Panc1 (cell line): Measurements from ENCODE around the gene ARPC4. TPM values are rescaled to one million over a fixed set of nuclear protein-coding genes. Genes with fewer than 3 reads are reported as not detected.

Source experiments
- ATAC-seq: fragments of 200-7000 bp; cut with Tn5 transposase; 2 replicates; pipeline ENCODE4 v1.9.1; 2020; ENCODE audit warnings: mild to moderate bottlenecking, moderate library complexity
- BruUV-seq: library from RNA; stranded (reverse); fragments of 400-500 nt; replicated peaks from 2 replicates; lab custom pipeline; 2021; lab: Mats Ljungman, UMichigan
- CTCF ChIA-PET: fragments of 300-600 bp; sonication (Branson Sonifier 250); formaldehyde crosslinking; loops from one replicate; lab custom pipeline; 2022; ENCODE audit warnings: antibody characterized with exemption; lab: Charles Lee
- POLR2A ChIA-PET: fragments of 300-600 bp; sonication (Branson Sonifier 250); formaldehyde crosslinking; loops from one replicate; lab custom pipeline; 2022; ENCODE audit warnings: antibody characterized with exemption; lab: Charles Lee
- DNase-seq: peaks from one replicate; pipeline ENCODE4 v3.0.0-alpha.2; 2010; ENCODE audit warnings: low read depth, low spot score
- H3K27ac ChIP-seq: 2 replicates; pipeline ENCODE4 v1.5.1; 2011; ENCODE audit warnings: mild to moderate bottlenecking, low read length, inconsistent platforms
- H3K27me3 ChIP-seq: fragments of 200-500 bp; sonication (Bioruptor generic); 2 replicates; pipeline ENCODE4 v1.6.0; 2014; ENCODE audit warnings: low read length, inconsistent platforms; ENCODE audit not compliant: control insufficient read depth, insufficient read depth
- H3K36me3 ChIP-seq: fragments of 200-500 bp; sonication (Bioruptor generic); 2 replicates; pipeline ENCODE4 v1.5.1; 2014; ENCODE audit warnings: inconsistent platforms, mild to moderate bottlenecking, low read length, moderate library complexity; ENCODE audit not compliant: control insufficient read depth, insufficient read depth
- H3K4me1 ChIP-seq: 2 replicates; pipeline ENCODE4 v1.5.1; 2011; ENCODE audit warnings: inconsistent platforms, mild to moderate bottlenecking, low read length, moderate library complexity; ENCODE audit not compliant: control insufficient read depth, insufficient read depth
- H3K4me3 ChIP-seq, 2 experiments: 2 replicates each; pipeline ENCODE4 v1.5.1; 2011 to 2012; ENCODE audit warnings: low read depth in 2 of 2, low read length in 2 of 2, mild to moderate bottlenecking in 2 of 2, inconsistent platforms in 1 of 2, moderate library complexity in 1 of 2
- H3K9me3 ChIP-seq: fragments of 200-500 bp; sonication (Bioruptor generic); 2 replicates; pipeline ENCODE4 v1.5.1; 2014; ENCODE audit warnings: low read depth, mild to moderate bottlenecking, inconsistent platforms, low read length, moderate library complexity; ENCODE audit not compliant: control insufficient read depth, insufficient read depth
- POLR2AphosphoS5 ChIP-seq: IDR thresholded peaks from 2 replicates; pipeline ENCODE4 v1.6.1; 2012; ENCODE audit warnings: mild to moderate bottlenecking, low read depth, low read length, moderate library complexity
- SIN3A ChIP-seq: IDR thresholded peaks from 2 replicates; pipeline ENCODE4 v1.6.1; 2012; ENCODE audit warnings: low read depth, mild to moderate bottlenecking, low read length, moderate library complexity, borderline replicate concordance; ENCODE audit not compliant: insufficient read depth
- TCF7L2 ChIP-seq: IDR thresholded peaks from 2 replicates; pipeline ENCODE4 v1.6.1; 2011; ENCODE audit warnings: mild to moderate bottlenecking, low read depth, low read length, inconsistent platforms
- in situ Hi-C: cut with HindIII; loops from 2 replicates; pipeline ENCODE4 v1.10.0; 2016; ENCODE audit warnings: low sequenced_read_pairs, low pct_unique_long_range_greater_than_20kb
- intact Hi-C: fragments of 100-400 bp; cut with micrococcal nuclease; formaldehyde crosslinking; loops from one replicate; pipeline ENCODE4 v1.10.0; 2022; ENCODE audit not compliant: unreplicated experiment
- total RNA-seq: library from RNA; stranded (reverse); gene quantifications from one replicate; pipeline ENCODE4 v1.2.1, GENCODE V29; 2021; ENCODE audit not compliant: unreplicated experiment
- TF ChIP-seq, protein P1 (sequence below), 2 experiments: IDR thresholded peaks; 2 replicates each; pipeline ENCODE4 v1.6.1; 2011 to 2012; ENCODE audit warnings: low read depth in 2 of 2, control low read depth in 1 of 2, low read length in 1 of 2, mild to moderate bottlenecking in 1 of 2, moderate library complexity in 1 of 2; ENCODE audit not compliant: insufficient read depth in 1 of 2
- TF ChIP-seq, protein P2 (sequence below): fragments of 450-650 bp; IDR thresholded peaks from 2 replicates; pipeline ENCODE4 v1.5.1; 2017; ENCODE audit warnings: mild to moderate bottlenecking

ARPC4 gene
- total RNA-seq, 1 experiment from 2014 or later, result 117 TPM

- no peaks in the 10 kb centered on the region for H3K9me3 ChIP-seq
- no peak for TF ChIP-seq TCF7L2
- TF ChIP-seq, protein P1, sequence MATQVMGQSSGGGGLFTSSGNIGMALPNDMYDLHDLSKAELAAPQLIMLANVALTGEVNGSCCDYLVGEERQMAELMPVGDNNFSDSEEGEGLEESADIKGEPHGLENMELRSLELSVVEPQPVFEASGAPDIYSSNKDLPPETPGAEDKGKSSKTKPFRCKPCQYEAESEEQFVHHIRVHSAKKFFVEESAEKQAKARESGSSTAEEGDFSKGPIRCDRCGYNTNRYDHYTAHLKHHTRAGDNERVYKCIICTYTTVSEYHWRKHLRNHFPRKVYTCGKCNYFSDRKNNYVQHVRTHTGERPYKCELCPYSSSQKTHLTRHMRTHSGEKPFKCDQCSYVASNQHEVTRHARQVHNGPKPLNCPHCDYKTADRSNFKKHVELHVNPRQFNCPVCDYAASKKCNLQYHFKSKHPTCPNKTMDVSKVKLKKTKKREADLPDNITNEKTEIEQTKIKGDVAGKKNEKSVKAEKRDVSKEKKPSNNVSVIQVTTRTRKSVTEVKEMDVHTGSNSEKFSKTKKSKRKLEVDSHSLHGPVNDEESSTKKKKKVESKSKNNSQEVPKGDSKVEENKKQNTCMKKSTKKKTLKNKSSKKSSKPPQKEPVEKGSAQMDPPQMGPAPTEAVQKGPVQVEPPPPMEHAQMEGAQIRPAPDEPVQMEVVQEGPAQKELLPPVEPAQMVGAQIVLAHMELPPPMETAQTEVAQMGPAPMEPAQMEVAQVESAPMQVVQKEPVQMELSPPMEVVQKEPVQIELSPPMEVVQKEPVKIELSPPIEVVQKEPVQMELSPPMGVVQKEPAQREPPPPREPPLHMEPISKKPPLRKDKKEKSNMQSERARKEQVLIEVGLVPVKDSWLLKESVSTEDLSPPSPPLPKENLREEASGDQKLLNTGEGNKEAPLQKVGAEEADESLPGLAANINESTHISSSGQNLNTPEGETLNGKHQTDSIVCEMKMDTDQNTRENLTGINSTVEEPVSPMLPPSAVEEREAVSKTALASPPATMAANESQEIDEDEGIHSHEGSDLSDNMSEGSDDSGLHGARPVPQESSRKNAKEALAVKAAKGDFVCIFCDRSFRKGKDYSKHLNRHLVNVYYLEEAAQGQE (IDR thresholded peaks at IDR 0.05; ENCODE audit: insufficient read depth in 1 of 2, low read depth in 2 of 2, low read length in 1 of 2), result no peak
- TF ChIP-seq SIN3A, result no peak
- TF ChIP-seq POLR2AphosphoS5, result no peak
- TF ChIP-seq, protein P2, sequence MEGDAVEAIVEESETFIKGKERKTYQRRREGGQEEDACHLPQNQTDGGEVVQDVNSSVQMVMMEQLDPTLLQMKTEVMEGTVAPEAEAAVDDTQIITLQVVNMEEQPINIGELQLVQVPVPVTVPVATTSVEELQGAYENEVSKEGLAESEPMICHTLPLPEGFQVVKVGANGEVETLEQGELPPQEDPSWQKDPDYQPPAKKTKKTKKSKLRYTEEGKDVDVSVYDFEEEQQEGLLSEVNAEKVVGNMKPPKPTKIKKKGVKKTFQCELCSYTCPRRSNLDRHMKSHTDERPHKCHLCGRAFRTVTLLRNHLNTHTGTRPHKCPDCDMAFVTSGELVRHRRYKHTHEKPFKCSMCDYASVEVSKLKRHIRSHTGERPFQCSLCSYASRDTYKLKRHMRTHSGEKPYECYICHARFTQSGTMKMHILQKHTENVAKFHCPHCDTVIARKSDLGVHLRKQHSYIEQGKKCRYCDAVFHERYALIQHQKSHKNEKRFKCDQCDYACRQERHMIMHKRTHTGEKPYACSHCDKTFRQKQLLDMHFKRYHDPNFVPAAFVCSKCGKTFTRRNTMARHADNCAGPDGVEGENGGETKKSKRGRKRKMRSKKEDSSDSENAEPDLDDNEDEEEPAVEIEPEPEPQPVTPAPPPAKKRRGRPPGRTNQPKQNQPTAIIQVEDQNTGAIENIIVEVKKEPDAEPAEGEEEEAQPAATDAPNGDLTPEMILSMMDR, result no peak
- no peak for DNase-seq
- in situ Hi-C loops (no loop called here), intact Hi-C loops (no loop called here)
- no peaks in the 10 kb centered on the region; the same call in 1 of the 2 replicates for H3K36me3 ChIP-seq
- H3K27ac ChIP-seq, result no peak overlapping the region
- ATAC-seq, result no peak
- no TSS peak for BruUV-seq
- H3K27me3 ChIP-seq, result no peaks in the 10 kb centered on the region
- no peaks in the 10 kb centered on the region for H3K4me1 ChIP-seq
- ChIA-PET POLR2A (no interaction called here), CTCF (interaction anchor here (1.0 kb wide), 1 partner anchor 12 kb away, joined by 3 read pairs; no protein-coding TSS in a partner anchor)
- H3K4me3 ChIP-seq, result no peak overlapping the region
Measured at GRCh38 chr3:9838856-9839255, 46.0 kb downstream of the ARPC4 start.

- ATAC-seq (no peak), DNase-seq (no peak)
- ChIA-PET POLR2A (no interaction called here), CTCF (no interaction called here)
- TF ChIP-seq POLR2AphosphoS5, result no peak
- TF ChIP-seq, protein P1 (IDR thresholded peaks at IDR 0.05; ENCODE audit: insufficient read depth in 1 of 2, low read depth in 2 of 2, low read length in 1 of 2), result no peak
- TF ChIP-seq, protein P2, result no peak
- no peak for TF ChIP-seq SIN3A
- no peak for TF ChIP-seq TCF7L2
- Histone ChIP-seq H3K27ac (no peak overlapping the region), H3K4me1 (no peaks in the 10 kb centered on the region), H3K4me3 (no peak overlapping the region), H3K36me3 (no peaks in the 10 kb centered on the region; the same call in 1 of the 2 replicates), H3K27me3 (no peaks in the 10 kb centered on the region), H3K9me3 (no peaks in the 10 kb centered on the region)
- intact Hi-C loops, result loop anchor here (10.0 kb wide), 1 partner anchor 84 kb away; no protein-coding TSS in a partner anchor
- in situ Hi-C loops, result no loop called here
- no TSS peak for BruUV-seq
Measured at GRCh38 chr3:9841015-9841414, 48.1 kb downstream of the ARPC4 start.
